SH-SY5Y (cell line): ENCODE results near the gene CIDEC.

ENCODE experiments used
- GATA2 ChIP-seq: IDR thresholded peaks from 2 replicates; pipeline ENCODE4 v1.6.1; 2011; ENCODE audit warnings: mild to moderate bottlenecking, low read depth, low read length
- GATA3 ChIP-seq: IDR thresholded peaks from 2 replicates; pipeline ENCODE4 v1.6.1; 2011; ENCODE audit warnings: low read depth, mild to moderate bottlenecking, low read length, moderate library complexity

The CIDEC gene, protein sequence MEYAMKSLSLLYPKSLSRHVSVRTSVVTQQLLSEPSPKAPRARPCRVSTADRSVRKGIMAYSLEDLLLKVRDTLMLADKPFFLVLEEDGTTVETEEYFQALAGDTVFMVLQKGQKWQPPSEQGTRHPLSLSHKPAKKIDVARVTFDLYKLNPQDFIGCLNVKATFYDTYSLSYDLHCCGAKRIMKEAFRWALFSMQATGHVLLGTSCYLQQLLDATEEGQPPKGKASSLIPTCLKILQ

DNA sequence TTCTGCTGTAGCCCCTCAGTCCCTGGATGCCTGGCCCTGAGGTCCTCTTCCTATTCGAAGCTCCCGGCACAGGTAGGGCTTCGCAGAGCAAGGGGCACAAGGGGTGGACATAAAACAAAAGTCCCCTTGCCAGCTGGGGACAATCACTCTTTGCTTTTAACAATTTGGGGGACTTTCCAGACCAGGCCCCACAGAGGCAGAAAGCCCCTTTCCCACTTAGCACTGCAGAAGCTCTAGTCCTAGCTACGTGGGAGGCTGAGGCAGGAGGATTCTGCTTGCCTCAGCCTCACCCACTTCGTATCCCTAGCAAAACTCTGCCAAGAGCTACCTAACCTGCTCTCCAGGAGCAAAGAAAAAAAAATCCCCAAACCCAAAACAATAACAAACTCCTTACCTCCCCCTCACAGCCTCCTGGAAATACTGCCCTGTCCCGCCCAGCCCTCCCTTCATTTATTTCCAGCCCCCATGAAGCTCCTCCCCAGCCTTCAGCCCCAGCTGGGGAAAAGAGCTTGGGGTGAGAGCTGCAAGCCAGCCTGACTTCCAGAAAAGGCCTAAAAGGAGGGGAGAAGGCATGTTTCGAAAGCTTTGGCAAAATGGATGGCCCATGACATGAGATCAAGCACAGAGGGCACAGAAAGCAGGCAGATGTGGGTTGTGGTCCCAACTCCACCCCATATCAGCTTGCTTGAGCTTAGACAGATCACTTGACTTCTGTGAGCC is at the start of gene CIDEC:
Gene CIDEC, minus strand, starts transcription at position 424 of the 720 bp plus-strand sequence. CDS start 1,767 bp downstream, outside the sequence.
- TF ChIP-seq GATA2 = no peak
- TF ChIP-seq GATA3 = no peak

- TF ChIP-seq GATA3 = no peak
- no peak for TF ChIP-seq GATA2
These were observed 48.1 kb upstream of the CIDEC start for GRCh38 chr3:9928158-9928557.

DNA sequence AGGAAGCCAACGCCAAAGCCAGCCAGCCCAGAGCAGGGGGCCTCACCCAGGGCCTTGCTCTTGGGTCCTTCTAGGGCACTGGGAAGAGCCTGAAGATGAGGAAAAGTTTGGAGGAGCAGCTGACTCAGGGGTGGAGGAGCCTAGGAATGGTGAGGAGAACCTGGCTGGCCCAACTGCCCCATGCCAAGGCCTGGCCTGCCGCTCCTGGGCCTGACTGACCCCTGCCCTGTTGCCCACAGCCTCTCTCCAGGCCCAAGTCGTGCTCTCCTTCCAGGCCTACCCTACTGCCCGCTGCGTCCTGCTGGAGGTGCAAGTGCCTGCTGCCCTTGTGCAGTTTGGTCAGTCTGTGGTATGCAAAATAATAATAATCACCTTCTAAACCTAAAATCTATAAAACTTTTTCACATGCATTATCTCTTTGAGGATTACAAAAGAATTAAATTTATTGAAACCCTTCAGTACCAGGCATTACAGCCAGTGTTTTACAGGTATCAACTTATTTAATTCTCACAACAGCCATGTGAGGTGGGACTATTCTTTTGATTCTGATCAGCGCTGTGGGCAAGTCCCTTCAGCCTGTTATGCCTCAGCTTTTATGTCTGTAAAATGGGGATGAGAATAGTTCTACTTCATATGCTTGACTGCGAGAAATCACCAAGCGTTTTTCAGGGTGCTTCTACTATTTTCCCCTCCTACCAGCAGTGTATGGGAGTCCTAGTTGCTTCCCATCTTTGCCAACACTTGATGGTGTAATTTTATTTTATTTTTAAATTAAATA is 38.4 kb upstream of the CIDEC start:
- no peak for TF ChIP-seq GATA3

DNA sequence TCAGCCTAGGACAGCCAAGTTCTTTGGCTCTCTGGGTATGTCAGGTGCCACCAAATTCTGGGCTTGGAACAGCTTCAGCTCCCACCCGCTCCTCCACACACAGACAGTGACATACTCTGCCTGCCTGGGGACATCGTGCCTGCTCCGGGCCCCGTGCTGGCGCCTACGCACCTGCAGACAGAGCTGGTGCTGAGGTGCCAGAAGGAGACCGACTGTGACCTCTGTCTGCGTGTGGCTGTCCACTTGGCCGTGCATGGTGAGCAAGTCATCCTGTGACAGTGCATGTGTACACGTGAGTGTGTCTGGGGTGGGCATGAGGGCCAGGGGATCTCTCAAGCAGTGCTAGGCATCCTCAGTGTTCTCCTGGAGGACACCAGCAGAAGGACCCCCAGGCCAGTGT is 37.8 kb upstream of the CIDEC start:
- TF ChIP-seq GATA3 (no peak), GATA2 (no peak)

DNA sequence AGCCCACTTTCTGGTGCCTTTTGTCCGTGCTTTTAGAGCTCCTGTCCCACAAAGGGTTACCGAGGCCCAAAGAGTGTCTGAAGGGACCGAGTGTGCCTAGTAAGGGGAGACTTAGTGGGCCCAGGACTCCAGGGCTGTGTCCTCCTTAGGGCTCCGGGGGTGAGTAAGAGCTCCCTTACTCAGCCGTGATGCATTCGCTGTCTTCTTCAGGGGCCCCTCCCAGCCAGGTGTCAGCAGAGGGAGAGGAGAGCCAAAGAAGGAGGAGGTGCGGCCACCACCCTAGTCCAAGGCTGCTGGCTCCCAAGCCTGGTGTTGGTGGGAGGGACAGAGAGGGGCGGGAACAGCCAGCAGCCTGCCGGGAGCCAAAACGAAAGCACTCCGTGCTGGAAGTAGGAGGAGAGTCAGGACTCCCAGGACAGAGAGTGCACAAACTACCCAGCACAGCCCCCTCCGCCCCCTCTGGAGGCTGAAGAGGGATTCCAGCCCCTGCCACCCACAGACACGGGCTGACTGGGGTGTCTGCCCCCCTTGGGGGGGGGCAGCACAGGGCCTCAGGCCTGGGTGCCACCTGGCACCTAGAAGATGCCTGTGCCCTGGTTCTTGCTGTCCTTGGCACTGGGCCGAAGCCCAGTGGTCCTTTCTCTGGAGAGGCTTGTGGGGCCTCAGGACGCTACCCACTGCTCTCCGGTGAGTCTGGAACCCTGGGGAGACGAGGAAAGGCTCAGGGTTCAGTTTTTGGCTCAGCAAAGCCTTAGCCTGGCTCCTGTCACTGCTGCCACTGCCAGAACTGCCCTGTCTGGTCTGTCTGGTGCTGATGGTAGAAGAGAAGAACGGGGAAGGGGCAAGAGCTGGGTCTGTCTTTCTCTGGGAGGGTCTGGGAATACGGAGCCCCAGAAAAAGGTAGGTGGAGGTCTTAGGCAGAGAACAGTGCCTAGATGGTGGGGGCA is 37.0 kb upstream of the CIDEC start, which contains the start of gene IL17RC:
Gene IL17RC, plus strand, starts transcription at position 365 of the 947 bp plus-strand sequence. Its CDS starts 218 bp downstream, at position 583.
- TF ChIP-seq GATA2 (no peak), GATA3 (no peak)

DNA sequence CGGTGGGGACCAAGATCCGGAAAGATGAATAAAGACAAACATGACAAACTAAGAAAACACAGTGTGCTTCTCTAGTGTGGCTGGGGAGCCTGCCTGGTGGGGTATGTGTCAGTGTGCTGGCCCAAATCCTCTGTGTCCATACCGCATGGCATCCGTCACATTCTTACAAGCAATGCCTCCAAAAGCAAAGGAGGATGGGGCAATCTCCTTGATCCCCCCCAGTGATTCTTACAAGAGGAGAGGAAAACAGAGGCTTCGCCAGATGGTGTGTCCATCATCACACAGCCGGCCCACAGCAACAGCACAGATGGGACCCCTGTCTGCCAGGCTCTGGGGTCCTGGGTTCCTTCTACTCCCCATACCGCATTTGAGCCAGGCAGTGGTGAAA is 36.3 kb upstream of the CIDEC start:
- no peak for TF ChIP-seq GATA3
- no peak for TF ChIP-seq GATA2

GRCh38 chr3:9915254-9916141 is 35.4 kb upstream of the CIDEC start:
- TF ChIP-seq GATA2 (no peak), GATA3 (no peak)

DNA sequence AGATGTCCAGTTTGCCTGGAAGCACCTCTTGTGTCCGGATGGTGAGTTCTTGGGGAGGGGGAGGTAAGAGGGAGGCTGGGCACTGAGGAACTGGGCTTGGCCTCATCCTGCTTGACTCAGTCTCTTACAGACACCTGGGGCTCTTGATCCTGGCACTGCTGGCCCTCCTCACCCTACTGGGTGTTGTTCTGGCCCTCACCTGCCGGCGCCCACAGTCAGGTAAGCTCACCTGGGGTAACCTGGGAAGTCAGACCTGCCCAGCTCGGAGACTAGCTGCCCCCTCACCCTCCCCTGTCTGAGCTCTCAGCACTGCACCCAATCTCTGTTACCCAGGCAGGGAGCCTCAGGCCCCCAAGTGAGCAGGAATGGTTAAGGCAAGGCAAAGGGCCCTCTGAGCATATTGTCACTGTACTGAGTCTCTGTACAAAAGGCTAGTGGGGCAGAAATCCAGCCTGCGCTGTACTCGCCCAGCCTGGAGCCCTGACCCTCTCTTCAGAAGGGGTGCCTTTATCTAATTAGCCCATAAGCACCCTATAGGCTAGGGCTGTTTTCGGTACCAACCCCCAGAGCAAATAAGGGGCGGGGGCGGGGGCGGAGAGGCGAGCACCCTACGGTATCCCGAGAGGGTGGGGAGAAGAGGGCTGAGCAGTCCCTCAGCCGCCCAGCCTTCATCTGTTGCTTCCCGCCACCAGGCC is 34.7 kb upstream of the CIDEC start:
- TF ChIP-seq GATA2 (no peak), GATA3 (no peak)

GRCh38 chr3:9914011-9914410 is 34.0 kb upstream of the CIDEC start:
- TF ChIP-seq GATA3 (no peak), GATA2 (no peak)

DNA sequence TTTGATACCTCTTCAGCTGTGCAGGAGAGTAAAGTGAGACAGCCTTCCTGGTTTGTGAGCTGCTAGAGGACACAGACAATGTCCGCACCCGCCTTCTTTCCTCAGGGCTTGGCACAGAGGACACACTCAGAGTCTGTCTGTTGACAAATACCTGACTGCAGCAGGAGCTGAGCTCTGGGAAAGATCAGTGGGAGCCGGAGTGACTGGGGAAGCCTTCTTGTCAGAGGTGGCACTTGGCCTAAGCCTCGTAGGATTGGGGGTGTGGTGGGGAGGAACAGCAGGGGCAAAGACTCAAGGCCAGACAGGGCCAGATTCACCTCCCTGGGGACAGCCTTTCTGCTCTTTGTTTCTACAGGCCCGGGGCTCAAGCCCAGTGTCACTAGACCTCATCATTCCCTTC is 33.5 kb upstream of the CIDEC start:
- no peak for TF ChIP-seq GATA2
- TF ChIP-seq GATA3 = no peak

DNA sequence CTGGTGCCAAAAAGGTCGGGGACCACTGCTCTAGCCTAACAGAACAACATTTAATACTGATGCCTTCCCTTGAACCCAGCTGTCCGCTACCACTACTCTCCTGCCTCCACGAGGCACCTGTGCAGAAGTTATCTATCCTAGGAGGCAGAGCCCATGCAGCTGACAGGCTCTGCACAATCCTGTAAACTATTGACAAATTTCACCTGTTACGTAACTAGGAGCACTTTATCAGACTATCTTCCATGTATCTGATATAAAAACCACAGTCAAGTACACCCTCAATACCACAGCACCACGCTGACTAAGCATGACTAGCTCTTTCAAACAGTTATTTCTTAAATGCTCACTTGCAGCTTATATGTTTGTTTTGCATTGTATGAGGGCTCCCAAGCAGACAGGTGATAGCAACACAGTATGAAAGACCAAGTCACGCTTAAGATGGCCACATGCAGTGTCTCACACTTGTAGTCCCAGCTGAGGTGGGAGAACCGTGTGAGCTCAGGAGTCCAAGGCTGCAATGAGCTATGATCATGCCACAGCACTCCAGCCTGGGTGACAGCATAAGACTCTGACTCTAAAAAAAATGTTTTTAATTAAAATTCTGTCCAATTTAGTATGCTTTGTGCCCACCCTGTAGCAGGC is 32.4 kb upstream of the CIDEC start:
- TF ChIP-seq GATA3 (no peak), GATA2 (no peak)

DNA sequence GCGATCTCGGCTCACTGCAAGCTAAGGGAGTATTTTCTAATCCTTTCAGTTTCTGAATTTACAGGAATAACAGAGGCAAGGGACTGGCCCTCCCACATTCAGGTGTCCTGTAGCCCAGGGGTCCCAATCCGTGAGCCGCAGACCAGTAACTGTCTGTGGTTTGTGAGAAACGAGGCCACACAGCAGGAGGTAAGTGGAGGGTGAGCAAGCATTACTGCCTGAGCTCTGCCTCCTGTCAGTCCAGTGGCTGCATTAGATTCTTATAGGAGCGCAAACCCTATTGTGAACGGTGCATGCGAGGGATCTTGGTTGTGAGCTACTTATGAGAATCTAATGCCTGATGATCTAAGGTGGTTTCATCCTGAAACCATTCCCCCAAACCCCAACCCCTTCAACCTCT is 31.8 kb upstream of the CIDEC start:
- TF ChIP-seq GATA2 (no peak), GATA3 (no peak)

DNA sequence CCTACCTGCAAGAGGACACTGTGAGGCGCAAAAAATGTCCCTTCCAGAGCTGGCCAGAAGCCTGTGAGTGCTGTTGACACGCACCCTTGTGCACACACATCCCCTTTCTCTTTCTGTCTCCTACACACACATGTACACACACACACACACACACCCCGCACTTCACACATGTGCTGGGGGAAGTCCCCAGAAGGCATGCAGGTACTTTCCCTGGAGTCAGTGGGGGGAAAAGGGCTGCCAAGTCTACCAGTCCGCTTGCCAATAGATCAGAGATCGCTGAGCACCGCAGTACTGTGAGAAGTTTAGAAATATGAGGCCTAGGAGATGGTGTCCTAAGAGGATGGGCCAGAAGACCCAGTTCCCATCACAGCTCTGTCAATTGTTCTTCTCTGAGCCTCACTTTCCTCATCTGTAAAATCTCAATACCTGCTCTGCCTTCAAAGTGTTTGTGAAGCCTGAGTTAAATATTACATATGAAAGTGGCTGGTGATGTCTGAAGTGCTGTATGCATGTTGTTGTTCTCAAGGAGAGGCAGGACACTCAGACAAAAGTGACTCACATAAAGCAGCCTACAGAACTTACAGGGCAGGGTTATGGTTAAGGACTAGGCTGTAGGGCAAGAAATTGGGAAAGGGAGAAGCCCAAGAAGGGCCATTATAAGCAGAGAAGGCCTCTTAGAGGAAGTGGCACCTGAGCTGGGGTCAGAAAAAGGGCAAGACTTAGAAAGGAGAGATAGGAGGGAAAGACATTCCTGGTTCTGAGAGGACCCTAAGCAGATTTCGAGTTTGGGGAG is 29.4 kb upstream of the CIDEC start:
- no peak for TF ChIP-seq GATA2
- no peak for TF ChIP-seq GATA3
